A549 (cell line): ENCODE results near the gene SYNE2.

Source experiments
- CBX2 ChIP-seq: fragments of 200-600 bp; sonication (generic); IDR thresholded peaks from 2 replicates; pipeline ENCODE4 v1.6.1; 2016; ENCODE audit warnings: low read depth, mild to moderate bottlenecking, borderline replicate concordance
- EHMT2 ChIP-seq: fragments of 200-600 bp; sonication (generic); IDR thresholded peaks from 2 replicates; pipeline ENCODE4 v1.6.1; 2016; ENCODE audit warnings: antibody characterized with exemption, low read depth, mild to moderate bottlenecking, moderate library complexity
- ESRRA ChIP-seq: fragments of 150-350 bp; IDR thresholded peaks from 2 replicates; pipeline ENCODE4 v1.6.1; 2014; ENCODE audit warnings: mild to moderate bottlenecking, low read length, borderline replicate concordance
- KDM1A ChIP-seq: fragments of 200-600 bp; sonication (generic); IDR thresholded peaks from 2 replicates; pipeline ENCODE4 v1.6.1; 2016; ENCODE audit warnings: low read depth, mild to moderate bottlenecking
- MAFK ChIP-seq: fragments of 450-650 bp; IDR thresholded peaks from 2 replicates; pipeline ENCODE4 v1.6.1; 2014; ENCODE audit not compliant: partially characterized antibody
- MAZ ChIP-seq: fragments of 150-350 bp; IDR thresholded peaks from 2 replicates; pipeline ENCODE4 v1.6.1; 2014; ENCODE audit warnings: antibody characterized with exemption, low read depth, low read length, borderline replicate concordance
- NR3C1 ChIP-seq: fragments of >200 bp; sonication (Bioruptor Twin); formaldehyde crosslinking; IDR thresholded peaks from 3 replicates; pipeline ENCODE4 v1.6.1; 2017
- POLR2A ChIP-seq: IDR thresholded peaks from 2 replicates; pipeline ENCODE4 v1.6.1; 2012; ENCODE audit warnings: mild to moderate bottlenecking, low read length
- RFX5 ChIP-seq: fragments of 450-650 bp; IDR thresholded peaks from 2 replicates; pipeline ENCODE4 v1.7.1; 2014; ENCODE audit warnings: antibody characterized with exemption, mild to moderate bottlenecking, moderate library complexity
- ZFP36 ChIP-seq: fragments of 450-650 bp; IDR thresholded peaks from 2 replicates; pipeline ENCODE4 v1.6.1; 2014; ENCODE audit warnings: borderline replicate concordance; ENCODE audit not compliant: partially characterized antibody
- TF ChIP-seq, protein P1 (sequence below): fragments of 450-650 bp; IDR thresholded peaks from 2 replicates; pipeline ENCODE4 v1.6.1; 2014; ENCODE audit warnings: antibody characterized with exemption
- TF ChIP-seq, protein P2 (sequence below): fragments of >200 bp; sonication (Bioruptor Twin); formaldehyde crosslinking; IDR thresholded peaks from 3 replicates; pipeline ENCODE4 v1.5.1; 2016
- TF ChIP-seq, protein P3 (sequence below): fragments of 200-600 bp; sonication (generic); IDR thresholded peaks from 2 replicates; pipeline ENCODE4 v1.6.1; 2016; ENCODE audit warnings: antibody characterized with exemption, mild to moderate bottlenecking, moderate library complexity

DNA sequence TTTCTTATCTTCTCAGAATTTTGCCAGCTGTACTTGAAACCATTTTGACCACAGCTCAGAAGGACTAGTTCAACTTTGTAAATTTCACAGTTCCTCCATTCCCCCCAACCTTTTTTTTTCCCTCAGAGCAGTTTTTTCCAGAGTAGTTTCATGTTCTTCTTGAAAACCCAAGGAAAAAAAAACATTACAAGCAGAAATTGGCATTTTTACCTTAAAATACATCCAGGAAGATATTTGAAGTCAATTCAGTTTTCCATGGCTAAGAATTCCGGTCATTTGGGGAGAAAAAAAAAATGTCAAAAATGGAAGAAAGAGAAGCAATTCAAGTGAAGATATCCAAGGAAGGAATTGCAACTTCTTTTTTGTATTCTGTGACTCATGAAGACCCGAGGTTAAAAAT, 39.5 kb downstream of the SYNE2 start:
- no peak for TF ChIP-seq CBX2
- TF ChIP-seq KDM1A: no peak
- no peak for TF ChIP-seq ESRRA
- no peak for TF ChIP-seq POLR2A
- no peak for TF ChIP-seq MAFK
- TF ChIP-seq, protein P1, sequence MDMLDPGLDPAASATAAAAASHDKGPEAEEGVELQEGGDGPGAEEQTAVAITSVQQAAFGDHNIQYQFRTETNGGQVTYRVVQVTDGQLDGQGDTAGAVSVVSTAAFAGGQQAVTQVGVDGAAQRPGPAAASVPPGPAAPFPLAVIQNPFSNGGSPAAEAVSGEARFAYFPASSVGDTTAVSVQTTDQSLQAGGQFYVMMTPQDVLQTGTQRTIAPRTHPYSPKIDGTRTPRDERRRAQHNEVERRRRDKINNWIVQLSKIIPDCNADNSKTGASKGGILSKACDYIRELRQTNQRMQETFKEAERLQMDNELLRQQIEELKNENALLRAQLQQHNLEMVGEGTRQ: no peak
- TF ChIP-seq MAZ: no peak
- TF ChIP-seq, protein P2, sequence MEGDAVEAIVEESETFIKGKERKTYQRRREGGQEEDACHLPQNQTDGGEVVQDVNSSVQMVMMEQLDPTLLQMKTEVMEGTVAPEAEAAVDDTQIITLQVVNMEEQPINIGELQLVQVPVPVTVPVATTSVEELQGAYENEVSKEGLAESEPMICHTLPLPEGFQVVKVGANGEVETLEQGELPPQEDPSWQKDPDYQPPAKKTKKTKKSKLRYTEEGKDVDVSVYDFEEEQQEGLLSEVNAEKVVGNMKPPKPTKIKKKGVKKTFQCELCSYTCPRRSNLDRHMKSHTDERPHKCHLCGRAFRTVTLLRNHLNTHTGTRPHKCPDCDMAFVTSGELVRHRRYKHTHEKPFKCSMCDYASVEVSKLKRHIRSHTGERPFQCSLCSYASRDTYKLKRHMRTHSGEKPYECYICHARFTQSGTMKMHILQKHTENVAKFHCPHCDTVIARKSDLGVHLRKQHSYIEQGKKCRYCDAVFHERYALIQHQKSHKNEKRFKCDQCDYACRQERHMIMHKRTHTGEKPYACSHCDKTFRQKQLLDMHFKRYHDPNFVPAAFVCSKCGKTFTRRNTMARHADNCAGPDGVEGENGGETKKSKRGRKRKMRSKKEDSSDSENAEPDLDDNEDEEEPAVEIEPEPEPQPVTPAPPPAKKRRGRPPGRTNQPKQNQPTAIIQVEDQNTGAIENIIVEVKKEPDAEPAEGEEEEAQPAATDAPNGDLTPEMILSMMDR: no peak
- TF ChIP-seq RFX5: no peak
- TF ChIP-seq EHMT2: no peak
- TF ChIP-seq ZFP36: no peak
- TF ChIP-seq NR3C1: no peak
- TF ChIP-seq, protein P3, sequence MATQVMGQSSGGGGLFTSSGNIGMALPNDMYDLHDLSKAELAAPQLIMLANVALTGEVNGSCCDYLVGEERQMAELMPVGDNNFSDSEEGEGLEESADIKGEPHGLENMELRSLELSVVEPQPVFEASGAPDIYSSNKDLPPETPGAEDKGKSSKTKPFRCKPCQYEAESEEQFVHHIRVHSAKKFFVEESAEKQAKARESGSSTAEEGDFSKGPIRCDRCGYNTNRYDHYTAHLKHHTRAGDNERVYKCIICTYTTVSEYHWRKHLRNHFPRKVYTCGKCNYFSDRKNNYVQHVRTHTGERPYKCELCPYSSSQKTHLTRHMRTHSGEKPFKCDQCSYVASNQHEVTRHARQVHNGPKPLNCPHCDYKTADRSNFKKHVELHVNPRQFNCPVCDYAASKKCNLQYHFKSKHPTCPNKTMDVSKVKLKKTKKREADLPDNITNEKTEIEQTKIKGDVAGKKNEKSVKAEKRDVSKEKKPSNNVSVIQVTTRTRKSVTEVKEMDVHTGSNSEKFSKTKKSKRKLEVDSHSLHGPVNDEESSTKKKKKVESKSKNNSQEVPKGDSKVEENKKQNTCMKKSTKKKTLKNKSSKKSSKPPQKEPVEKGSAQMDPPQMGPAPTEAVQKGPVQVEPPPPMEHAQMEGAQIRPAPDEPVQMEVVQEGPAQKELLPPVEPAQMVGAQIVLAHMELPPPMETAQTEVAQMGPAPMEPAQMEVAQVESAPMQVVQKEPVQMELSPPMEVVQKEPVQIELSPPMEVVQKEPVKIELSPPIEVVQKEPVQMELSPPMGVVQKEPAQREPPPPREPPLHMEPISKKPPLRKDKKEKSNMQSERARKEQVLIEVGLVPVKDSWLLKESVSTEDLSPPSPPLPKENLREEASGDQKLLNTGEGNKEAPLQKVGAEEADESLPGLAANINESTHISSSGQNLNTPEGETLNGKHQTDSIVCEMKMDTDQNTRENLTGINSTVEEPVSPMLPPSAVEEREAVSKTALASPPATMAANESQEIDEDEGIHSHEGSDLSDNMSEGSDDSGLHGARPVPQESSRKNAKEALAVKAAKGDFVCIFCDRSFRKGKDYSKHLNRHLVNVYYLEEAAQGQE: no peak
